PC-3 (cell line): Measurements from ENCODE around the gene WTIP.

Experiments
- CTCF ChIP-seq: fragments of 300-600 bp; sonication (generic); conservative IDR thresholded peaks from 2 replicates; pipeline ENCODE4 v1.5.1; 2017; ENCODE audit warnings: antibody characterized with exemption, low read depth, mild to moderate bottlenecking, low read length
- EZH2 ChIP-seq: fragments of 300-600 bp; sonication (generic); IDR thresholded peaks from one replicate; pipeline ENCODE4 v1.6.1; 2017; ENCODE audit warnings: antibody characterized with exemption, mild to moderate bottlenecking, low read length; ENCODE audit not compliant: unreplicated experiment
- EZH2phosphoT487 ChIP-seq: fragments of 300-600 bp; sonication (generic); IDR thresholded peaks from 2 replicates; pipeline ENCODE4 v1.6.1; 2018; ENCODE audit warnings: mild to moderate bottlenecking, antibody characterized with exemption, low read length, borderline replicate concordance

GRCh38 chr19:34502582-34503411, 21.2 kb downstream of the WTIP start:
- TF ChIP-seq CTCF (no peak), EZH2 (no peak), EZH2phosphoT487 (no peak)
